Endodermal cell (in vitro differentiated cells): Measurements from ENCODE around the gene CCDC33. TPM values are rescaled to one million over a fixed set of nuclear protein-coding genes. Genes with fewer than 3 reads are reported as not detected.

ENCODE experiments used
- DNase-seq: peaks from one replicate; pipeline ENCODE4 v3.0.0-alpha.2; 2017
- H3K27ac ChIP-seq: 2 replicates; pipeline ENCODE4 v1.5.1; 2013; ENCODE audit warnings: mild to moderate bottlenecking, low read depth, low read length, moderate library complexity
- H3K27me3 ChIP-seq: 2 replicates; pipeline ENCODE4 v1.6.1; 2013; ENCODE audit warnings: mild to moderate bottlenecking, low read length, moderate library complexity; ENCODE audit not compliant: insufficient read depth, control insufficient read depth, poor library complexity, severe bottlenecking
- H3K36me3 ChIP-seq: 2 replicates; pipeline ENCODE4 v1.7.0; 2013; ENCODE audit warnings: mild to moderate bottlenecking, low read length, moderate library complexity; ENCODE audit not compliant: control insufficient read depth, insufficient read depth
- H3K4me1 ChIP-seq: one replicate; pipeline ENCODE4 v1.7.0; 2013; ENCODE audit warnings: low read length; ENCODE audit not compliant: control insufficient read depth, insufficient read depth
- H3K4me3 ChIP-seq: 2 replicates; pipeline ENCODE4 v1.5.1; 2013; ENCODE audit warnings: mild to moderate bottlenecking, low read length, moderate library complexity
- H3K9ac ChIP-seq: 2 replicates; pipeline ENCODE4 v1.6.1; 2013; ENCODE audit warnings: mild to moderate bottlenecking, low read length, moderate library complexity; ENCODE audit not compliant: poor library complexity, severe bottlenecking; ENCODE audit errors: extremely low read depth
- H3K9me3 ChIP-seq: 2 replicates; pipeline ENCODE4 v1.6.1; 2013; ENCODE audit warnings: mild to moderate bottlenecking, low read length, moderate library complexity; ENCODE audit not compliant: control insufficient read depth
- H3K27ac Mint-ChIP-seq: 2 replicates; pipeline ENCODE4 v1.8.0; 2020; ENCODE audit warnings: mixed read lengths
- H3K27me3 Mint-ChIP-seq: 2 replicates; pipeline ENCODE4 v1.8.0; 2021; ENCODE audit warnings: mild to moderate bottlenecking, mixed read lengths; ENCODE audit not compliant: insufficient read depth
- H3K36me3 Mint-ChIP-seq: 2 replicates; pipeline ENCODE4 v1.8.0; 2020; ENCODE audit warnings: low read depth, mixed read lengths
- H3K4me1 Mint-ChIP-seq: 2 replicates; pipeline ENCODE4 v1.8.0; 2020; ENCODE audit warnings: mixed read lengths
- H3K4me3 Mint-ChIP-seq: 2 replicates; pipeline ENCODE4 v1.8.0; 2020; ENCODE audit warnings: mild to moderate bottlenecking, moderate library complexity, mixed read lengths
- H3K9me3 Mint-ChIP-seq: 2 replicates; pipeline ENCODE4 v1.8.0; 2020; ENCODE audit warnings: mild to moderate bottlenecking, mixed read lengths
- WGBS, 2 experiments: methylation state at CpG; one replicate each; pipeline versions ENCODE4 v1.1.5 to v1.1.7; 2013; ENCODE audit warnings: missing lambda C conversion rate in 2 of 2, mixed read lengths in 1 of 2; ENCODE audit not compliant: insufficient coverage in 1 of 2, insufficient read length in 1 of 2; 5-methylcytosine and 5-hydroxymethylcytosine counted together
- total RNA-seq, 2 donors: library from RNA; stranded (reverse); fragmentation: NEBNext Ultra II Directional in 1 of 2; extraction: Animal tissue kit (Norgen Biotek cat#: 25700) in 1 of 2; gene quantifications; 2 replicates in 1 of 2; 3 replicates in 1 of 2; pipeline ENCODE4 v1.2.1, GENCODE V29; 2021
- TF ChIP-seq, protein P1 (sequence below): fragments of 200-600 bp; sonication (generic); conservative IDR thresholded peaks from 2 replicates; pipeline ENCODE4 v1.5.0; 2021; ENCODE audit warnings: antibody characterized with exemption, mild to moderate bottlenecking

The CCDC33 gene
- total RNA-seq, 2 donors from 2014 or later = 2.8 to 3.5 TPM

GRCh38 chr15:74261041-74261440 is 24.9 kb downstream of the CCDC33 start:
- no peaks in the 10 kb centered on the region for H3K9me3 ChIP-seq
- no peak overlapping the region for H3K4me3 ChIP-seq
- H3K4me1 ChIP-seq = no peaks in the 10 kb centered on the region
- H3K27me3 Mint-ChIP-seq = peaks cover 15% of the 10 kb centered on the region
- no peaks in the 10 kb centered on the region for H3K36me3 Mint-ChIP-seq
- no peaks in the 10 kb centered on the region for H3K27me3 ChIP-seq
- H3K36me3 ChIP-seq = no peaks in the 10 kb centered on the region
- TF ChIP-seq, protein P1, sequence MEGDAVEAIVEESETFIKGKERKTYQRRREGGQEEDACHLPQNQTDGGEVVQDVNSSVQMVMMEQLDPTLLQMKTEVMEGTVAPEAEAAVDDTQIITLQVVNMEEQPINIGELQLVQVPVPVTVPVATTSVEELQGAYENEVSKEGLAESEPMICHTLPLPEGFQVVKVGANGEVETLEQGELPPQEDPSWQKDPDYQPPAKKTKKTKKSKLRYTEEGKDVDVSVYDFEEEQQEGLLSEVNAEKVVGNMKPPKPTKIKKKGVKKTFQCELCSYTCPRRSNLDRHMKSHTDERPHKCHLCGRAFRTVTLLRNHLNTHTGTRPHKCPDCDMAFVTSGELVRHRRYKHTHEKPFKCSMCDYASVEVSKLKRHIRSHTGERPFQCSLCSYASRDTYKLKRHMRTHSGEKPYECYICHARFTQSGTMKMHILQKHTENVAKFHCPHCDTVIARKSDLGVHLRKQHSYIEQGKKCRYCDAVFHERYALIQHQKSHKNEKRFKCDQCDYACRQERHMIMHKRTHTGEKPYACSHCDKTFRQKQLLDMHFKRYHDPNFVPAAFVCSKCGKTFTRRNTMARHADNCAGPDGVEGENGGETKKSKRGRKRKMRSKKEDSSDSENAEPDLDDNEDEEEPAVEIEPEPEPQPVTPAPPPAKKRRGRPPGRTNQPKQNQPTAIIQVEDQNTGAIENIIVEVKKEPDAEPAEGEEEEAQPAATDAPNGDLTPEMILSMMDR = no peak
- WGBS, 2 experiments = 89 to 90% methylated on average over 3 of the region's 3 CpGs
- H3K4me1 Mint-ChIP-seq = peaks cover 8% of the 10 kb centered on the region
- H3K9me3 Mint-ChIP-seq = no peaks in the 10 kb centered on the region
- H3K27ac Mint-ChIP-seq = no peak overlapping the region
- no peak for DNase-seq
- H3K27ac ChIP-seq = no peak overlapping the region
- no peak overlapping the region for H3K9ac ChIP-seq
- no peak overlapping the region for H3K4me3 Mint-ChIP-seq

DNA sequence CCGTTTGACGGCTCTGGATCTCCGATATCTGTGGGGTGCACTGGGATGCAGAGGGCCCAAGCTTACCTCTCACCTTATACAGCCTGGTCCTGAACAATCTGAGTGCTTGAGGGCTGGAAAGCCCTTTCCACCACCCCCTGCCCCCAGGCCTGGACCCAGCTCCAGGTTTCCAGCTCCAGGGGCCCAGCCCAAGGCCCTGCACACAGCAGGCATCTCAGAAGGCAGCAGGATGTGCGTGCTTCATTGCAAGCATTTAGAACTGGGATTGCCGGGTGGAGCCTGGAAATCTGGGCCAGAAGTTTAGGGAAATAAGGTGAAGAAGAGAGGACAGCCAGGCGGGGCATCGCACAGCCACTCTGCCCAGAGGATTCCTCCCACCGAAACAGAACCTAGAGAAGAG is 25.6 kb downstream of the CCDC33 start:
- Mint-ChIP-seq H3K4me3 (no peak overlapping the region), H3K9me3 (no peaks in the 10 kb centered on the region), H3K4me1 (peaks cover 8% of the 10 kb centered on the region), H3K27me3 (peaks cover 15% of the 10 kb centered on the region), H3K36me3 (no peaks in the 10 kb centered on the region), H3K27ac (no peak overlapping the region)
- H3K36me3 ChIP-seq = no peaks in the 10 kb centered on the region
- no peak overlapping the region for H3K9ac ChIP-seq
- H3K9me3 ChIP-seq = no peaks in the 10 kb centered on the region
- H3K27ac ChIP-seq = no peak overlapping the region
- DNase-seq = no peak
- H3K4me3 ChIP-seq = no peak overlapping the region
- TF ChIP-seq, protein P1 = no peak
- WGBS, 2 experiments = 83 to 96% methylated on average over 4 to 8 of the region's 8 CpGs
- H3K27me3 ChIP-seq = no peaks in the 10 kb centered on the region
- H3K4me1 ChIP-seq = no peaks in the 10 kb centered on the region

DNA sequence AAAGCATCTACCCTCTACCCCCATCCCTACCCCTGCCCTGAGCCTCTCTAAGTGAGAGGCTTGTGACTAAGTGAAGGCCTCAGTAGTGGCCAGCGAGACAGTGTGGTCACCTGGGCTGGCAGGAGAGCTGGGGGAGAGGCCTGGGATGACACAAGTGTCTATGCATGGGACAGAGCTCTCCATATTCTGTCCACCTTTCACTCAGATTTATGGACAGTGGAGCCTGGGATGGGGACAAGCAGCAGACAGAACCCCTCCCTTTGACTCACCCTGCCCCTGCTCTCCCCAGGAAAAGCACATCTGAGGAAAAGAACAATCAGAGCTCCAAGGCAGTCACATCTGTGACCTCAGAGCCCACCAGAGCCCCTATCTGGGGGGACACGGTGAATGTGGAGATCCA is 26.0 kb downstream of the CCDC33 start:
- Histone ChIP-seq H3K9ac (no peak overlapping the region), H3K9me3 (no peaks in the 10 kb centered on the region), H3K4me3 (no peak overlapping the region), H3K36me3 (no peaks in the 10 kb centered on the region), H3K27me3 (no peaks in the 10 kb centered on the region), H3K4me1 (no peaks in the 10 kb centered on the region), H3K27ac (no peak overlapping the region)
- H3K27ac Mint-ChIP-seq = no peak overlapping the region
- peaks cover 8% of the 10 kb centered on the region for H3K4me1 Mint-ChIP-seq
- TF ChIP-seq, protein P1 = no peak
- peaks cover 15% of the 10 kb centered on the region for H3K27me3 Mint-ChIP-seq
- H3K9me3 Mint-ChIP-seq = no peaks in the 10 kb centered on the region
- WGBS, 2 experiments = 86 to 100% methylated on average over 1 to 2 of the region's 2 CpGs
- no peaks in the 10 kb centered on the region for H3K36me3 Mint-ChIP-seq
- no peak for DNase-seq
- H3K4me3 Mint-ChIP-seq = no peak overlapping the region
